ENCODE results near the gene ANO6. TPM values are rescaled to one million over a fixed set of nuclear protein-coding genes. Genes with fewer than 3 reads are reported as not detected.
"Not testable (repeated sequence)": the region's sequence is repeated elsewhere in the genome, so short reads cannot be mapped to it uniquely, and the experiment has no call there.

The ANO6 gene
- total RNA-seq, 1 donor from 2014 or later = 85.0 TPM

DNA sequence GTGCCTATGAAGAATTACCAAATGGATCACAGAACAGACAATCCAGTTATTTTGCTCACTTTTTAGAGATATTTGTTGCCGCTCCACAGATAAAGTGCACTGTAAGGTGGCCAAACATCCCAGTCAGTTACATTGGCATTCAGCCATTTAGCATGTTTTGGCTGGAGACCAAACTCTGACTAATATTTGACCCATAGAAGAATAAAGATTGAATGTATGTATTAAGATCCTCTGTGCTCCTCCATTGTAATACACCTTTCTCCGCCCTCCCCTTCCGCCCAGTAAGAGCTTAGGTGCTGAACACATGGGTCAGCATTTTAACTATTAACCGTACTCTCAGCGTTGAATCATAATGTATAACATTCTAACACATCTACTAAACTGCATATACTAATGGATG, 163.4 kb downstream of the ANO6 start:
- TF ChIP-seq, protein P1, sequence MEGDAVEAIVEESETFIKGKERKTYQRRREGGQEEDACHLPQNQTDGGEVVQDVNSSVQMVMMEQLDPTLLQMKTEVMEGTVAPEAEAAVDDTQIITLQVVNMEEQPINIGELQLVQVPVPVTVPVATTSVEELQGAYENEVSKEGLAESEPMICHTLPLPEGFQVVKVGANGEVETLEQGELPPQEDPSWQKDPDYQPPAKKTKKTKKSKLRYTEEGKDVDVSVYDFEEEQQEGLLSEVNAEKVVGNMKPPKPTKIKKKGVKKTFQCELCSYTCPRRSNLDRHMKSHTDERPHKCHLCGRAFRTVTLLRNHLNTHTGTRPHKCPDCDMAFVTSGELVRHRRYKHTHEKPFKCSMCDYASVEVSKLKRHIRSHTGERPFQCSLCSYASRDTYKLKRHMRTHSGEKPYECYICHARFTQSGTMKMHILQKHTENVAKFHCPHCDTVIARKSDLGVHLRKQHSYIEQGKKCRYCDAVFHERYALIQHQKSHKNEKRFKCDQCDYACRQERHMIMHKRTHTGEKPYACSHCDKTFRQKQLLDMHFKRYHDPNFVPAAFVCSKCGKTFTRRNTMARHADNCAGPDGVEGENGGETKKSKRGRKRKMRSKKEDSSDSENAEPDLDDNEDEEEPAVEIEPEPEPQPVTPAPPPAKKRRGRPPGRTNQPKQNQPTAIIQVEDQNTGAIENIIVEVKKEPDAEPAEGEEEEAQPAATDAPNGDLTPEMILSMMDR (IDR thresholded peaks at IDR 0.05) = no peak
- Histone ChIP-seq H3K27ac (no peak overlapping the region), H3K4me3 (no peak overlapping the region), H3K4me1 (no peaks in the 10 kb centered on the region), H3K27me3 (no peaks in the 10 kb centered on the region), H3K36me3 (peaks cover 47% of the 10 kb centered on the region), H3K9me3 (no peaks in the 10 kb centered on the region)
- intact Hi-C loops (cut with DNase I) = no loop called here
- DNase-seq (no peak), ATAC-seq (no peak)

DNA sequence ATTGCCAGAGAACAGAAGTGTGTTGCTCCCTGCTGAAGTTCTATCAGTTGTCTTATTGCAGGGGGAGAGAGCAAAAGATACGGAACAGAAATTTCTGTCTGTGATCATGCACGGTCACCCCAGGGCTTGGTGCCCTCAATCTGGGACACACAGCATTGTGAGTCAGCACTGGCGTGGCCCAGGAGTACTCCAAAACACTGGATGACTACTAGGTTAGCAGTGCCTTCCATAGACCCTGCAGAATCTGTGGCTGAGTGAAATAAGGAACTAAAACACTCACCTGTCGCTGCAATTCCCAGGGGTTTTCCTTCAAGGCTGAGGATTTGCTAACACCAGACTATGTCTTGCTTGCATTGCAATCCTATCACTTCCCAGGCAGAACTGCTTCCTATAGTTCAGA, 165.5 kb downstream of the ANO6 start:
- intact Hi-C loops (cut with DNase I) = no loop called here
- Histone ChIP-seq H3K27ac (no peak overlapping the region), H3K4me3 (no peak overlapping the region), H3K27me3 (no peaks in the 10 kb centered on the region), H3K36me3 (peaks cover 63% of the 10 kb centered on the region), H3K4me1 (no peaks in the 10 kb centered on the region), H3K9me3 (no peaks in the 10 kb centered on the region)
- ATAC-seq = no peak
- DNase-seq = no peak
- TF ChIP-seq, protein P1 (IDR thresholded peaks at IDR 0.05) = no peak

DNA sequence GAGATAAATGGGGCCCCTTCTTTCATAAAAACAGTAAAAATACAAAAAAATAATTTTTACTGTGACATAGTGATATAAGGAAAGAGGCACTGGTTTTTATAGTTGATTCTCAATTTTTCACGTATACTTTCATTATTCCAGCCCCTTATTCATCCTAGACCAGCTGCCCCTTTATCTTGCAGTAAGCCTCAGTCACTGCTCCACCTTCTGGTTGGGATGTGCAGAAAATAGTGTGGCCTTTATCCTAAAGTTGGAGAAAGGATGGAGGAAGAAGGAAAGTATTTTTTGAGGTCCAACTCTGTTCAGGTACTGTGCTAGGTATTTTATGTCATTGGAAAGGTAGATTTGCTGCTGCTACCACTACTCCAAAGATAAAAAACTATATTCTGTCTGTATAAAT, 172.7 kb downstream of the ANO6 start:
- H3K36me3 ChIP-seq = peaks cover 64% of the 10 kb centered on the region
- no peaks in the 10 kb centered on the region for H3K4me1 ChIP-seq
- ATAC-seq (peak; percentile 59), DNase-seq (no peak)
- TF ChIP-seq, protein P1 (IDR thresholded peaks at IDR 0.05) = peak; percentile 53
- intact Hi-C loops (cut with DNase I) = no loop called here
- H3K9me3 ChIP-seq = no peaks in the 10 kb centered on the region
- no peaks in the 10 kb centered on the region for H3K27me3 ChIP-seq
- no peak overlapping the region for H3K4me3 ChIP-seq
- H3K27ac ChIP-seq = no peak overlapping the region

DNA sequence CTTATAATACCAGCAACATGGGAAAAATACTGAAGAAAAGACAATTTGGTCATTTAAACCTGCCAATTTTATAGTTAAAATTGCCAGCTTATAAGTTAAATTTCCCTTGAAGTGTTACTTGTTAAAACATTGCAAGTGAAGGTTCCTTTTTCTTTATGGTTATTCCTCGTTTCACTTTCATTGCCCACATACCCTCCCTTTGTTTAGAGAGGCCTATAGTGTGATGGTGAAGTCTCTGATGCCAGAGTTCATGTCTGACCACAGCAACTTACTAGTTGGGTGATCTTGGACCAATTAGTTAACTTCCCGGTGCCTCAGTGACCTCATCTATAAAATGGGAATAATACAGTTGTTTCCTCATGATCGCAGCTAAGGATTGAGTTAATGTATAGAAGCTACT, 173.5 kb downstream of the ANO6 start:
- no peak for ATAC-seq
- no peak overlapping the region for H3K4me3 ChIP-seq
- peaks cover 59% of the 10 kb centered on the region for H3K36me3 ChIP-seq
- intact Hi-C loops (cut with DNase I) = no loop called here
- H3K9me3 ChIP-seq = no peaks in the 10 kb centered on the region
- H3K27ac ChIP-seq = no peak overlapping the region
- DNase-seq = no peak
- no peaks in the 10 kb centered on the region for H3K27me3 ChIP-seq
- H3K4me1 ChIP-seq = no peaks in the 10 kb centered on the region
- TF ChIP-seq, protein P1 (IDR thresholded peaks at IDR 0.05) = no peak

DNA sequence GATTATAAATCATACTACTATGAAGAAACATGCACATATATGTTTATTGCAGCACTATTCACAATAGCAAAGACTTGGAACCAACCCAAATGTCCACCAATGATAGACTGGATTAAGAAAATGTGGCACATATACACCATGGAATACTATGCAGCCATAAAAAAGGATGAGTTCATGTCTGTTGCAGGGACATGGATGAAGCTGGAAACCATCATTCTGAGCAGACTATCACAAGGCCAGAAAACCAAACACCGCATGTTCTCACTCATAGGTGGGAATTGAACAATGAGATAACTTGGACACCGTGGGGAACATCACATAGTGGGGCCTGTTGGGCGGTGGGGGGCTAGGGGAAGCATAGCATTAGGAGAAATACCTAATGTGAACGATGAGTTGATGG, 181.6 kb downstream of the ANO6 start:
- ATAC-seq; H3K4me1 ChIP-seq; H3K27ac ChIP-seq; H3K27me3 ChIP-seq; H3K9me3 ChIP-seq; H3K4me3 ChIP-seq; DNase-seq; intact Hi-C loops (cut with DNase I): not testable (repeated sequence)
- peaks cover 23% of the 10 kb centered on the region for H3K36me3 ChIP-seq

DNA sequence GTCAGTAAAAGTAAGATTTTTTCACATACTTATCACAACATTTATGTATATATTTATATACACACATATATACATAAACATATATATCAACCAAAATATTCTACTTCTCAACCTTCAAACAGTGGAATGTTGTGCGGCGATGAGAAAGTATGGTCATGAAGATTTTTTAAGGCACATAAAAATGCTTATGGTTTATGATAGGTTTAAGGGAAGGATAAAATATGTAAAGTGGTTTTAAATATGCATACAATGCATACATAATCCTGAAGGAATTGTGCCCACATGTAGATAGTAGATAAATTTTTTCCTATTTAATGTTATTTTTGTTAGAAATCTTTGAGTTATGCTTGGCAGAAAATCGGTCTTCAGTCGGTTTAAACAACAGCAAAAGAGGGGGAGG, 182.7 kb downstream of the ANO6 start:
- Histone ChIP-seq H3K9me3 (no peaks in the 10 kb centered on the region), H3K27ac (no peak overlapping the region), H3K36me3 (peaks cover 28% of the 10 kb centered on the region)

More for the DNA sequence above, 182.7 kb downstream of the ANO6 start:
- intact Hi-C loops (cut with DNase I) = no loop called here
- H3K4me3 ChIP-seq = no peak overlapping the region
- no peaks in the 10 kb centered on the region for H3K27me3 ChIP-seq
- TF ChIP-seq, protein P1 (IDR thresholded peaks at IDR 0.05) = no peak
- no peak for ATAC-seq
- H3K4me1 ChIP-seq = no peaks in the 10 kb centered on the region
- no peak for DNase-seq
